GM18520 (cell line): Measurements from ENCODE around the gene DCP1A.
"Not testable (repeated sequence)": the region's sequence is repeated elsewhere in the genome, so short reads cannot be mapped to it uniquely, and the experiment has no call there.

Experiments used
- ATAC-seq: cut with Tn5 transposase; IDR thresholded peaks from one replicate; pipeline ENCODE4 v1.9.1; 2021; ENCODE audit not compliant: unreplicated experiment

DCP1A gene

DNA sequence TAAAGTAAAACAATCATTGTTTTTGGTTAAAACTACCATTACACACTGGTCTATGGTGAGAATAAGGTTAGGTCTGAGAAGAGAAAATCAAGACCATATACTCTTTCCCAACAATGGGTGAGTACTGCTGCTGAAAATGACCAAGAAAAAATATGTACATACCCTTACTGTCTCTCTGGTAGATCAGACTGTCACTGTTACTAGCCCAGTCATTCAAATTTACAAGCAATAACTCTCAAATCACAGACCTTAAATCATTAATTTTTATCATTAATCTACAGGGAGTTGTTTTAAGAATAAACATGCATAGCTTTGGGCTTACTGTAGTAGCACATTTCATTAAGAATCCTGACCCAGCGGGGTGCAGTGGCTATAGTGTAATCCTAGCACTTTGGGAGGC lies 17.4 kb downstream of the DCP1A start:
- no peak for ATAC-seq

DNA sequence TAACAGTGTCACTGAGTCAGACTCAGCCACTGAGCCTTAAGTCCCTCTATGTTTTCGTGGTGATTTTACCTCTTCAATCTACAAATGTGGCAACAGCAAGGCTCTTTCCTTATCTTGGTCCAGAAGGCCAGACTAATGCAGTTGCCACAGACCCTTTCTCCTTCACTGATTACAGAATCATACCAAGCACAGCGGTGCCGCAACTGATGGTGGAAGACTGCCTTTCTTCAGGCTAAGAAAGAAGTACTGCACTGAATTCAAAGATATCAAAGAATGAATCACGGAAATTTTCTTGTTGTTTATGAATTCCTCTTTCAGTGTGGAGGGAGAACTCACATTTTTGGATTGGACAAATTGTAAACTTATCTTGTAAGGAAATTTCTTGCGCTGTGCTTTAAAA lies 18.6 kb downstream of the DCP1A start:
- no peak for ATAC-seq

DNA sequence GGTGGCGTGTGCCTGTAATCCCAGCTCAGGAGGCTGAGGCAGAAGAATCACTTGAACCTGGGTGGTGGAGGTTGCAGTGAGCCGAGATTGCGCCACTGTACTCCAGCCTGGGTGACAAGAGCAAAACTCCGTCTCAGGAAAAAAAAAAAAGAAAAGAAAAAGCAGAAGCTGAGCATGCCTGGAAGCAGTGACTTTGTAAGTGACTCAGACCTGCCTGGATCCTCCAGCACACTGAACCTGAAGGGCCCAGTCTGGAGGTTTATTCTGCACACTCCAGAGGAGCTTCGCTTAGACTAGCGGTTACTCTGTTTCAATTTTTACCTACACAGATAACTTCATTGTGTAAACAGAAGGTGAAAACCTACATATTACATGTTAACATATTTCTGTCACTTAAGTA lies 19.4 kb downstream of the DCP1A start:
- ATAC-seq, result not testable (repeated sequence)

DNA sequence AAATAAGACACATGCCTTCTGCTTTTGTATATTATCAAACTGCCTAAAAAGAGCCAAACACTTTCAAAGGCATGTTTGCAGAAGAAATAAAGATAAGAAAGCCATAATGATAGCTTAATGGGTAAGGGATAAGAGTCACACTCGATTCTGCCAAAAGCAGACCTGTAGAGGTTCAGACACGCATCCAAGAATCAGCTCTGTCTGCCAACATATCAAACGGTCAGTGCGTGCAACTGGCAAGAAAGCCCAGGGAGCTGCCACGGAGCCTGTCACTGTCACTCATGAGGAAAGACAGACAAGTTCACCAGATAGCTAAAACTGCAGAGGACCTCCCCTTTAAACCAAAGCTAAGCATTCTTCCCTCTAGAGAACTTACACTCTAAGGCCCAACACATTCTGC lies 23.2 kb downstream of the DCP1A start:
- ATAC-seq, result no peak

DNA sequence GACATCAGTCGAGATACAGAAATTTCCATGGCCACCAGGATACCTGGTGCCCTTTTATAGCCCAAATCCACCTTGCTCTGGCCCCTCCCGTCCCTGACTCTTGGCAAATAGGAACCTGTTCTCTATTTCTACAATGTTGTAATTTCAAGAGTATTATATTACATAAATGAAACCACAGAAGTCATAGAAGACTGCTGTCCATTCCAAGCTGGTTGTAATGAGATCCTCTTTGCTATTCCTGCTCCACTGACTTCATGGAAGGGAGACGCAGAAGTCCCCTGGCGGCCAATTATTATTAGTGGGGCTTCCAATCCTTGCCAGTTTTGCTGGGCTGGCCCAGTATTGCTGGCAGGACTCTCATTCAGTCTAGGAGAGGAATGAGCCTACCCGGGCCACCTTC lies 26.6 kb downstream of the DCP1A start:
- no peak for ATAC-seq

DNA sequence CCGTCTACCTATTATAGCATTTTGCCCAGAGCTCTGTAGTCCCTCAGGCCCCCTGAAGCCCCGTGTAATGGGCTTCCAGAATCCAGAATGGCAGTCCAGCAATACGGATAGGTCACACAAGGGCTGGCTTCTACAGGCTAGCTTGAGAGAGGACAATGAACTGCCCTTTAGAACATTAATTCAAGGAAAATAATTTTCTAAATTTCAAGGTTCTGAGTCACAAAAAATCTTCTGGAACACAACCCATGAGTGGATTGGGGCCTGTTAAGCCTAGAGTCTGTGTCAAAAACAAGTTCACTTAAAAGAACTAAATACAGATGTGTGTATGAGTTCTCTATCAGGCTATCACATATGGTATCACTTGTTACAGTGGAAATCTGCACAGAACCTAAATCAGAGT lies 28.8 kb downstream of the DCP1A start:
- no peak for ATAC-seq

DNA sequence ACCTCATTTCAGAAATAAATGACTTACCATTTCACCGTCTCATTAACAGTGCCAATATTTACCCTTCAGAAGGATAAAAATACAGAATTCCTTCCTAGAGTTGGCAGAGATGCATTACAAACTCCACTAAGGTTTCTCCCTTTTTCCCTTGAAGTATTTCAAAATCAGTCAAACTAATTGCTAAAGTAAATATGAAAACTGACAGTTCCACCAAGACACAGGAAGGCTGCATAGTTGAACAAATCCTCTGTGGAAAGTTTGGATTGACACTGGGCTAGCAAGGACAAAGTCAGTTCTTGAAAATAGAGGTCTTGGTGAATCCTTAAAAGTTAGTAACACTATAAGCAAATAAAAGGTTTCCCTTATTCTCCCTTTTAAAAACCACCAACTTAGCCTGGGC lies 34.5 kb downstream of the DCP1A start:
- no peak for ATAC-seq

DNA sequence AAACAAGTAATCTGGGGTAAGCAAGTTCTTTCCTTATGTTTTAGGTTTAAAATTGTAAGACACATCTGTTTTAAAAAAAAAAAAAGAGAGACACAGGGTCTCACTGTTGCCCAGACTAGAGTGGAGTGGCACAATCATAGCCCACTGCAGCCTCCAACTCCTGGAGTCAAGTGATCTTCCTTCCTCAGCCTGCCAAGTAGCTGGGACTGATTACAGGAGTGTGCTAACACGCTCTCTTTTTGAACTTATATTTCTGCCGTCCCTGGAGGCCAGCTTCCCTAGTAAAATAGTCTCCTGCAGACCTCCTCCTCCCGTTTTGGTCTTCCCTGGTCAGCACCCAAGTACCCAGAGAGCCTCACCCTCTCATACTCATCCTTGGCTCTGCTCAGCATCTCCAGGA lies 35.5 kb downstream of the DCP1A start:
- ATAC-seq, result no peak

DNA sequence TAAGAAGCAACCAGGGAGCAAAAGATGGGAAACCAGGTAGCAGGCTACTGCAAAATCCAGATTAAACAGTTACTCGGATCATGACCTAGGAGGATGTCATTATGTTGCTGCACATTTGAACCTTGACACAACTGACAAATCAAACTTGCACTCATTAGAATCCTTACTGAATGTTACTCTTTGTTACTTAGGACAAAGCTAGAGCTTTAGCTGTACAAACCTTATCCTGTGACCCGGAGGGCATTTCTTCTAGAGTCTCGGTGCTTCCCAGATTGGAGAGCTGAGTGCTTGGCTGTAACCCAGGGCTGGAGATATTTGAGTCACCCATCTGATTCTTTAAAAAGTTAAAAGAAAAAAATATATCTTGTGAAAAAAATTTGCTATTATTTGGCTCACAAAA lies 43.4 kb downstream of the DCP1A start:
- ATAC-seq, result no peak

DNA sequence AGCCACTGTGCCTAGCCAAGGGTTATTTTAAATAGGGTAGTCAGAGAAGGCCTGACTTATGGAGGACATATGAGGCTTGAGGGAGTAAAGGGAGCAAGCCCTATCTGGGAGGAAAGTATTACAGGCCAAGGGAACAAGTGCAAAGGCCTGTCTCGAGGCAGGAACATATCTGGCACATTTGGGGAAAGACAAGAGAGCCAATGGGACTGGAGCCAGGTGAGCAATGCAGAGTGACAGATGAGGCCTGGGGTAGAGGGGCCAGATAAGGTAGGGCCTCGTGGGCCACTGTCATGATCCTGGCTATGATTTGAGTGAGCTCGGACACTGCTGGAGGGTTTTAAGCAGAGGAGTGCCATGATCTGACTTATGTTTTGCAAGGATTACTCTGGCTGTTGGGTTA lies 43.8 kb downstream of the DCP1A start:
- no peak for ATAC-seq

DNA sequence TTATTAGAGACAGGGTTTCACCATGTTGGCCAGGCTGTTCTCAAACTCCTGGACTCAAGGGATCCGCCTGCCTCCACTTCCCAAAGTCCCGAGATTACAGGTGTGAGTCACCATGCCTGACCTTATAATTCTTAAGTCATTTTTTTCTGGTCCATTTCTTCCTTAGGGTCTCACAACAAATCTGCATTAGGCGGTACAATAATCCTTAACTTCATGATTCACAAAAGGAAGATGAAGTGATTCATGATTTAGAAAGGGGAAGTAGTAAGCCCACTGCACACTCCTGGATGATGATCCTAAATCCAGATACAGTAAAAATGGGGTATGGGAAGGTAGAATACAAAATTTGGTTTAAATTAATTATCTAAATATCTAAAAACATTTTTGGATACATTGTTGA lies 46.5 kb downstream of the DCP1A start:
- ATAC-seq, result no peak

DNA sequence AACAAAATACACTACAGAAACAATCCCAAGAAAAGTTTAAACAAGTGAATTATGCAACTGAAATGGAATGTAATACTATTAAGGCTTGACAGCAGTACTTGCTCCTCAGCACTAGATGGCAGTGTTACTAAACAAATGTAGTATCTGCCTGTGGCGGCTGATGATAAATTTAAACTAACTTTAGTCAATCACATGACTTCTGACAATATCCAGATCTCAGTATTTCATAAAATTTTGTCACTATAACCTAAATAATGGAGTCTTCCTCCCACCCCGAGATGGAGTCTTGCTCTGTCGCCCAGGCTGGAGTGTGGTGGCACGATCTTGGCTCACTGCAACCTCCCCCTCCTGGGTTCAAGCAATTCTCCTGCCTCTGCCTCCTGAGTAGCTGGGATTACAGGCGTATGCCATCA lies 47.7 kb downstream of the DCP1A start:
- ATAC-seq, result not testable (repeated sequence)

DNA sequence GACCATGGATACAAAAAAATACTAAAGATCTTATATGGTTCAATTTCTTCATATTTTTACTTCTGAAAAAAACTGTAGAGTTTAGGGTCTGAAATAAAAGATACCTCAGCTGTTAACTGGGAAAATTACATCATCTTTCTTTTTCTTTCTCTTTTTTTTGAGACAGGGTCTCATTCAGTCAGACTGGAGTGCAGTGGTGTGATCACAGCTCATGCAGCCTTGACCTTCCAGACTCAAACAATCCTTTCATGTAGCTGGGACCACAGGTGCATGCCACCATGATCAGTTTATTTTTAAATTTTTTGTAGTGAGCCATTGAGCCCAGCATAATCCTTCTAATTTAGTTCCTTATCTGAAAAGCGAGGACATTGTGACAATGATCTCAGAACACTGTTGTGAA lies 51.9 kb downstream of the DCP1A start:
- no peak for ATAC-seq

DNA sequence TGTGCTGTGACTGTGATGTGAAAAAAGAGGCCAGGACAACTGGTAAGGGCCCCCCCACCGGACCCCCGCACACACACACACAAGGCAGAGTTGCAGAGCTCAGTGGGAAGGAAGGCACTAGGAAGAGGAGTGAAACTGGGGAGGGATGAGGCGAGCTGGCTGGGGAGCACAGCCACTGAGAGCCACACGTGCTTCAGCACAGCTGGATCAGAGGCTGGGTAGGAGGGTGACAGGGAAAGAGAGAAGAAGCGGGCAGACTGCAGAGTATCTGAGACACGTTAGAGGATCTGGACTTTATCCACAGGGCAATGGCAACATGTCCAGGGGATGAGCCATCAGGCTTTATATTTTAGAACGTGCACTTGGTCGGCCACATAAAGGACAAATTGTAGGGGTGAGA lies 53.5 kb downstream of the DCP1A start:
- ATAC-seq, result no peak

DNA sequence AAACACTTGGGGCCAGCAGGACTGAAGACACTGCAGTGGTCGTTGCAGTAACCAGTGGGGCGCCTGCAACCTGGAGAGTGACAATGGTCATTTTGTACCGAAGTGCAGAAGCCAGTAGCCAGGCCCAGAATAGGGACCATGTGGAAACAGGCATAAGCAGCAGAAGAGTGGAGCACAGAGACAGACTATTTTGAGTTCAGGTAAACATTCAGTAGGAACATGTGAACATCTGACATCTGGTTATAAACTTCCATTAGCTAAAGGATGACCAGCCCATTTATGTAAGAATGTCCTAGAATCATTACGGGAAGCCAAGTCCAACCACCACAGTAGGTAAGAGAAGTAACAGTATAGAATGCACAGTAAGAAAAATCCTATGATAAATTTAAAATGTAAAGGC lies 59.1 kb downstream of the DCP1A start:
- ATAC-seq, result no peak

DNA sequence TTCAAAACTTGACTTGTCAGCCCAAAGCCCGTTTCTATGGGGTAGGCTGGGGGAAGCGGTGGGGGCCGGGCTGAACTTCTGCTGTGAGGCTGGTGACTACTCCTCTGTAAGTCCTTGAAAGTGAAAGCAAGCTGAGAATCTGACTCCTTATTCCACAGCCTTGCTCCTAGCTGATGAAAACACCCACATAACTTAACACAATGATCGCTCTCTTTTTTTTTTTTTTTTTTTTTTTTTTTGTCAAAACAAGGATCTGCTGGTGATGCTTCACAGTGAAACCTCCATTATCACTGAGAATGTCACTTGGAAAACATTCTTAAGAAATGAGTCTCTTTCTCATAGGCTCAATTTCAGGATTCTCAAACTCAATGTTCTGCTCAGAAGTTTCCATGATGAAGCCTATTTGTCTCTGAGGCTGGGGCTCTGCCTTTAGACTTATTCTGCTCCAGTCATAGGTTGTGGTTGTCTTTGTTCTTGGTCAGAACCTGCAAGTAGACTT lies 60.2 kb downstream of the DCP1A start:
- no peak for ATAC-seq

DNA sequence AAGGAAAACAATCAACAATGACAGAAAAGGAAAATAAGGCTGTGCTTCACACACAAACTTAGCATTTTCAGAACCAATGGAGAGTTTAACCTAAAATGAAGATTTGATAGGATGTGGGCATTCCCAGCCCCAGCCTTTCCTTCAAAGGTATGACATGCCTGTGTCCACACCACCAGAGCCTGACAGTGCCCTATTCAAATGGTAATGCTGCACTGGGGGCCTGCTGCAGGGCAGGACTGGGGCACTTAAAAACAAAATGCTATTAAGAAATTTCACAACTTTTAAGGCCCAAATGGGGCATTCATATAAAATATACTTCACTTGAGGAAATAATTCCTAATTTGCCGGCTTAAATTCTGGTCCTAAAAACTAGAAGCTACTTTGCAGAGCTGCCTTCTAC lies 60.6 kb downstream of the DCP1A start:
- ATAC-seq, result no peak

DNA sequence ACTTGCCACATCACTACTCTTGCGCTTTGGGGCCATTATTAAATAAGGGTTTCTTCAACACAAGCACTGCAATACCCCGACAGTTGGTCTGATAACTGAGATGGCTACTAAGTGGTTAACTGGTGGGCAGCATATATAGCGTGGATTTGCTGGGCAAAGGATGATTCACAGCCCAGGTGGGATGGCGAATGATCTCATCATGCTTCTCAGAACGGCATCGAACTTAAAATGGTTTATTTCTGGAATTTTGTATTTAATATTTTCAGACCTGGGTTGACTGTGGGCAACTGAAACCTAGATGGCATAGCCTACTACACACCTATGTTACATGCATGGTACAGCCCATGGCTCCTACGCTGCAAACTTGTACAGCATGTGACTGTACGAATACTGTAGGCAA lies 64.8 kb downstream of the DCP1A start:
- no peak for ATAC-seq

DNA sequence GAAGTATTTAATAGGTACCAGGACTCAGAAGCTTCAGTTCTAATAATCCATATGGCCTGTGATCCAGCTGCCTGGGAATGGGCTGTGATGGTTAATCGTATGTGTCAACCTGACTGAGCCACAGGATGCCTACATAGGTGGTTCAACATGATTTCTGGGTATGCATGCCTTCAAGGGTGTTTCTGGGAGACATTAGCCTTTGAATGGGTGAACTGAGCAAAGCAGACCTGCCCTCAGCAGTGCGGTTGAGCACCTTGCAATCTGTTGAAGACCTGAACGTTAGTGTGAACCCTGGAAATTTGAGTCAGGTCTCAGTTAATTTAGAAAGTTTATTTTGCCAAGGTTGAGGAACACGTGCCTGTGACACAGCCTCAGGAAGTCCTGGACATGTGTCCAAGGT lies 68.7 kb downstream of the DCP1A start:
- no peak for ATAC-seq

DNA sequence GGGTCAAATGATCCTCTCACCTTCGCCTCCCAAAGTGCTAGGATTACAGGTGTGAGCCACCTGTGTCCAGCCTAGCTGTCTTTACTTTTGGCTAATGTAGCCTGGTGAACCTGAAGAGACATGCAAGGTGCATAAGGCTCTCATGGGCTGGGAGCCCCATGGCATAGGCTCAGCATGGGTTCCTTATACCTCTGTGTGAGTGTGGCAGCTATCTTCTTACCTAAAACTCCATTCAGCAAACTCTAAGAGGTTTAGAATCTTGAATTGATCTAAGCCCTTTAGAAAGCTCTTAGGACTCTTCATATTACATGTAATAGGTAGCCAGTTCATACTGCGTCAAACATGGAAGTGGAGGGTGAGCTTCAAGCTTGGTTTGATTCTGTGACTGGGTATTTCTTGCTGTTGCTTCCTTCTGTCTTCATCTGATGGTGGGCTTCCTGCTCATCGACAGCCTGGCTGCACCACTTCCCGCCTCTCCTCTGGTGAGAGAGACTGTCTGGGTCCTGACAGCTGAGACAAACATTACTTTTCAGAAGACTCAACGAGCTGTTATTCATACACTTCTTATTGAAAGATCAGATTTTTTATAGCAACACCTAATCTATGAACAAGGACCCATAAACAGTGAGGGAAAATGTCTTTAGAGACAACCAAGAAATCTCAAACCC lies 72.3 kb downstream of the DCP1A start:
- no peak for ATAC-seq

DNA sequence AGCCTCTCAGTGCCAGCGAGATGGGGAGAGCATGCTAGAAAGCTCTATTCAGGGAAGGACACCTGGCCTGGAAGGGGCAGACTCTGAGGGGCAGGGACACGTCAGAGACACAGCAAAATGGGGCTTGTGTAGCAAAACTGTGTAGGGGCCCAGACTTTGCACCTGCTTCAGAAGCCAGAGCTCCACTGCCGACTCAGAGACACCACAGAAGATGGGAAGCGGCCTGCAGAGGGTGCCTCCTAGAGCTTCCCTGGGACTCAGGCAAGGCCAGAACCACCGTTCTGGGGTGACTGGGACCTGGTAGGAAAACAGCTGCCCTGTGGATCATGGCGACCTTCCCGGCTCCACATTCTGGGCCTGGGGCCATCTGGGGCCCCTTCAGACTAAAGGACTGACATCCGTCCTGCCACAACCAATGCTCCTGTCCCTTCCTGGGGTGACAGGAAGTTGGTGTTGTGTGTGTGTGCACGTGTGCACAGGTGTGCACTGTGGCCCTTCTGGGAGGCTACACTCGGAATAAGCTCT lies 74.1 kb downstream of the DCP1A start:
- ATAC-seq, result no peak

DNA sequence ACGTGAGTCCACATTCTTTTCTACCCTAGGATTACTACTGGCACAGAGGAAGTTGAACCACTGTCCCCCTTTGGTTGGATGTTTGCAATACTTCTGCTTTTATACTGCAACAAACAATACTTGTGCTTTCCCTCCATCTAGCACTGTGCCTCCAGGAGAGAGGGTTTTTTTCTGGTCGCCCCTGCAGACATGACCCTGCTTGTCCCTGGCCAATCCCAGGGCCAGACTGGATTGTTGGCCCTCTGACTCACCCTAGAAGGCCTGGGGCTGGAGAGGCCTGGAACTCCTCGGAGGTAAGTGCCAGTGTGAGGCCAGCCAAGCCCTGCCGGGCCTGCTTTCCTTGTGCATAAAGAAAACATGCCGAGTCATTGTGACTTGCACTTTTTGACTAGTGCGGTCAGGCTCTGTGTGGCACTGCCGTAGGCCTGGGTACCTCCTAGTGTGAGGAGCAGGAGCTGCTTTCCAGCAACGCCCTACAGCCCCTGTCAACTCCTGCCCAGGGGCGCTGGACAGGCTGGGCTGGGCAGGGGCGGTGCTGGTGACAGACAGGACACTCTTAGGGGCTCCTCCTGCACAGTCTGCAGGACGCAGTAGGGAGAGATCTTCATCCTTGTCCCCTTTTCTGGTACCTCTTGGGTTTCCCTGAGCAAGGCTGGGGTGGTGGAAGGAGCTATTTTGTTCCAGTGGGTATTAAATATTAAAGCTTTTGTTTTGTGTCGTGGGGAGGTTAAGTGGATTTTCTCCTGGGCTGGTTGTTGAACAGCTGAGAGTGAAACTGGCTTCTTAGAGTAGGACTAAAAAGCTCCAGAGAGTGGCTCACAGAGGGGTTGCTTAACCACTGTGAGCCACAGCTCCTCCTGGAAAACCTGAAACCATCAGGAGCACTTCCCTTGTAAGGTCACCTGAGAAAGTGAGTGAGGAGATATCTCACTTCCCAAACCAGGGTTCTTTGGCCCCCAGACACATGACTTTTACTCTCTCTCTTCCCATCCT lies 77.2 kb downstream of the DCP1A start:
- no peak for ATAC-seq
